Gastrocnemius medialis (tissue), 4 donors: ENCODE data around the gene EXD3. TPM values are rescaled to one million over a fixed set of nuclear protein-coding genes. Genes with fewer than 3 reads are reported as not detected.

ENCODE experiments used
- ATAC-seq, 2 donors: fragments of 150-250 bp; one replicate each; pipeline ENCODE4 v1.9.1; 2016
- DNase-seq, 2 donors: peaks; one replicate each; pipeline ENCODE4 v3.0.0-alpha.2; 2019
- H3K27ac ChIP-seq, 4 donors: fragments of 200-600 bp; sonication (generic); 1 replicate in 1 of 4; 2 replicates in 3 of 4; pipeline ENCODE4 v1.5.1; 2016 to 2018; ENCODE audit warnings: mild to moderate bottlenecking in 2 of 4, moderate library complexity in 1 of 4
- H3K27me3 ChIP-seq, 3 donors: fragments of 200-600 bp; sonication (generic) in 2 of 3; 1 replicate in 1 of 3; 2 replicates in 2 of 3; pipeline versions ENCODE4 v1.5.1 to v1.6.0; 2016 to 2019; ENCODE audit warnings: mild to moderate bottlenecking in 1 of 3, moderate library complexity in 1 of 3
- H3K36me3 ChIP-seq, 2 donors: fragments of 200-600 bp; sonication (generic) in 1 of 2; one replicate each; pipeline ENCODE4 v1.5.1; 2017 to 2018
- H3K4me1 ChIP-seq, 2 donors: fragments of 200-600 bp; sonication (generic) in 1 of 2; one replicate each; pipeline ENCODE4 v1.5.1; 2016 to 2017; ENCODE audit warnings: mild to moderate bottlenecking in 2 of 2
- H3K4me3 ChIP-seq, 4 donors: fragments of 200-600 bp; sonication (generic) in 3 of 4; 1 replicate in 1 of 4; 2 replicates in 3 of 4; pipeline ENCODE4 v1.5.1; 2016 to 2019; ENCODE audit warnings: mild to moderate bottlenecking in 2 of 4
- H3K9me3 ChIP-seq, 3 donors: fragments of 200-600 bp; sonication (generic) in 2 of 3; 1 replicate in 1 of 3; 2 replicates in 2 of 3; pipeline ENCODE4 v1.5.1; 2016 to 2019
- CTCF ChIP-seq, 5 experiments: fragments of 450-650 bp in 3 of 5; fragments of 200-600 bp in 2 of 5; sonication (generic) in 2 of 5; IDR thresholded peaks in 4 of 5; conservative IDR thresholded peaks in 1 of 5; 1 replicate in 4 of 5; 2 replicates in 1 of 5; pipeline ENCODE4 v1.5.1; 2016 to 2019; ENCODE audit warnings: antibody characterized with exemption in 5 of 5, mild to moderate bottlenecking in 3 of 5, moderate library complexity in 3 of 5
- POLR2A ChIP-seq, 2 donors: fragments of 450-650 bp; IDR thresholded peaks; one replicate each; pipeline ENCODE4 v1.6.1; 2017; ENCODE audit warnings: antibody characterized with exemption in 2 of 2, mild to moderate bottlenecking in 2 of 2, moderate library complexity in 2 of 2
- in situ Hi-C, 4 donors: fragments of 200-750 bp; cut with MboI; loops; one replicate each; pipeline versions ENCODE4 v1.15.0 to v1.8.0; 2017; ENCODE audit warnings: low sequenced_read_pairs in 4 of 4
- intact Hi-C: fragments of 100-400 bp; cut with DNase I; formaldehyde crosslinking; loops from one replicate; pipeline ENCODE4 v1.15.1; 2023; ENCODE audit warnings: low total_unique reads
- total RNA-seq, 4 donors: library from RNA; depleted of rRNA; stranded (reverse); fragments of >200 nt; gene quantifications; one replicate each; pipeline versions ENCODE4 v1.1.0 to v1.2.3, GENCODE V29; 2016

Gene EXD3
- total RNA-seq, 4 donors from 2014 or later, result 4.8 to 12.5 (median 6.4) TPM

GRCh38 chr9:137273611-137274320 is 149.2 kb downstream of the EXD3 start:
- Histone ChIP-seq H3K9me3 (no peaks in the 10 kb centered on the region), H3K27me3 (peaks cover 3 to 19% (median 4%) of the 10 kb centered on the region in 3 donors), H3K4me1 (peaks cover 27 to 33% of the 10 kb centered on the region in 2 donors), H3K36me3 (peaks cover 0 to 17% of the 10 kb centered on the region in 2 donors), H3K4me3 (no peak overlapping the region), H3K27ac (no peak overlapping the region)
- ATAC-seq, result no peak
- TF ChIP-seq POLR2A (IDR thresholded peaks at IDR 0.05), result no peak
- no peak for TF ChIP-seq CTCF (IDR thresholded peaks at IDR 0.05 in 4 of 5, conservative IDR thresholded peaks at IDR 0.05 in 1 of 5)
- DNase-seq, result no peak
- intact Hi-C loops (no loop called here), in situ Hi-C loops (no loop called here)

- in situ Hi-C loops (no loop called here), intact Hi-C loops (no loop called here)
- Histone ChIP-seq H3K9me3 (no peaks in the 10 kb centered on the region), H3K27ac (no peak overlapping the region), H3K36me3 (peaks cover 0 to 17% of the 10 kb centered on the region in 2 donors), H3K4me3 (no peak overlapping the region), H3K27me3 (peaks cover 2 to 15% (median 3%) of the 10 kb centered on the region in 3 donors), H3K4me1 (peaks cover 34 to 38% of the 10 kb centered on the region in 2 donors)
- TF ChIP-seq POLR2A (IDR thresholded peaks at IDR 0.05) (no peak), CTCF (IDR thresholded peaks at IDR 0.05 in 4 of 5, conservative IDR thresholded peaks at IDR 0.05 in 1 of 5) (no peak)
- ATAC-seq, result no peak
- no peak for DNase-seq
These were observed 149.9 kb downstream of the EXD3 start for GRCh38 chr9:137273095-137273490.

GRCh38 chr9:137272241-137273094 is 150.5 kb downstream of the EXD3 start:
- in situ Hi-C loops, result no loop called here
- TF ChIP-seq CTCF (IDR thresholded peaks at IDR 0.05 in 4 of 5, conservative IDR thresholded peaks at IDR 0.05 in 1 of 5) (no peak), POLR2A (IDR thresholded peaks at IDR 0.05) (no peak)
- ATAC-seq (no peak), DNase-seq (no peak)
- H3K4me3 ChIP-seq, result no peak overlapping the region
- peaks cover 40 to 44% of the 10 kb centered on the region in 2 donors for H3K4me1 ChIP-seq
- peaks cover 0 to 11% (median 0%) of the 10 kb centered on the region in 3 donors for H3K27me3 ChIP-seq
- intact Hi-C loops, result no loop called here
- no peaks in the 10 kb centered on the region for H3K9me3 ChIP-seq
- peaks cover 0 to 17% of the 10 kb centered on the region in 2 donors for H3K36me3 ChIP-seq
- H3K27ac ChIP-seq, result no peak overlapping the region

DNA sequence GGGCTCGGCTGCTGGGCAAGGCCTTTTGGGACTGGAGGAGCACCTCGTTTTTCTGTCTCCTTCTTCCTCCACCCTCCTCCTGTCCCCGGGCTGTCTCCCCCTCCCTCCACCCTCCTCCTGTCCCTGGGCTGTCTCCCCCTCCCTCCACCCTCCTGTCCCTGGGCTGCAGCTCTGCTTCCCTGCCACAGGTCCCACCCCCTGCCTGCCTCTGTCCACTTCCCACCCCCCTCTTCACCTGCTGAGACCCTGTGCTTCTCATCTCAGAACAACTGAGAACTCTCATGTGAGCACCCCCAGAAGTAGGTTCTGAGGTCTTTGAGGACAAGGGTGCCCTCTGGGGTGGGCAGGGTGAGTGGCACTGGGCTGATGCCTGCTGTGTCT is 151.3 kb downstream of the EXD3 start:
- intact Hi-C loops (no loop called here), in situ Hi-C loops (no loop called here)
- DNase-seq, result no peak
- H3K27me3 ChIP-seq, result peaks cover 0 to 4% (median 0%) of the 10 kb centered on the region in 3 donors
- ATAC-seq, result no peak
- H3K36me3 ChIP-seq, result peaks cover 0 to 22% of the 10 kb centered on the region in 2 donors
- TF ChIP-seq POLR2A (IDR thresholded peaks at IDR 0.05), result no peak
- TF ChIP-seq CTCF (IDR thresholded peaks at IDR 0.05 in 4 of 5, conservative IDR thresholded peaks at IDR 0.05 in 1 of 5), result no peak
- peaks cover 38 to 39% of the 10 kb centered on the region in 2 donors for H3K4me1 ChIP-seq
- no peaks in the 10 kb centered on the region for H3K9me3 ChIP-seq
- no peak overlapping the region for H3K4me3 ChIP-seq
- H3K27ac ChIP-seq, result no peak overlapping the region
